ENCODE results near the gene WDPCP.
"Not testable (repeated sequence)": the region's sequence is repeated elsewhere in the genome, so short reads cannot be mapped to it uniquely, and the experiment has no call there.

WDPCP gene

DNA sequence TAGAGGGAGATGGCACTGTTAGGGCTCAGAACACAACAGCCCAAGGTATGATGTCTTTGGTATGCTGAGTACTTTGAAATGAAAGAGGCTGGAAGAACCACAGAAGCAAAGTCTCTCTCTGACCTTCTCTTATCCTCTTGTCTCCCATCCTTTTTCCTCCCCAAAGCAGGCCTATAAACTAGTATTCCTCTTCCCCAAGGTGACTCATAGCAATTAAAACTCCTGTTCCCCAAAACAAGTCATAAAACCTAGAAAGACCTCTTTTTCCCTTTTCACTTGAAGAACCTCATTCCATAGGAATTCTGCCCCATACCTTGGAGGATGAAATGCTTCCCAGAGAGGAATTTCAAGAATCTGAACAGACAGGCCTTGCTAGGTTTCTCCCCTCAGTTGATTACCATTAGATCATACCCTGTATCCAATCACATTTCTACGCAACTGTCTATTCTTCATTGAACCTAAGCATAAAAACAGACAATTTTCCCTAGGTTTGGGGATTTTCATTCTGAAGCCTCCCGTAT lies 26.2 kb upstream of the WDPCP start:
- 71% methylated on average over 1 of the region's 2 CpGs for WGBS
- Histone ChIP-seq H3K9ac (ENCODE audit: low read depth, low read length) (peak overlapping the region; percentile 84), H3K36me3 (ENCODE audit: insufficient read depth, low read length) (0 out of 2 replicates have a peak, but pooled peaks cover 3% of the 10 kb centered on the region), H3K27me3 (ENCODE audit: insufficient read depth, low read length) (no peaks in the 10 kb centered on the region), H3K4me3 (ENCODE audit: low read length) (peak overlapping the region; percentile 39), H3K4me1 (ENCODE audit: insufficient read depth, low read length) (peaks cover 74% of the 10 kb centered on the region), H3K27ac (ENCODE audit: low read depth, low read length) (peak overlapping the region; percentile 99), H3K9me3 (ENCODE audit: insufficient read depth, low read depth, low read length) (peaks cover 3% of the 10 kb centered on the region; the same call in 1 of the 2 replicates)

DNA sequence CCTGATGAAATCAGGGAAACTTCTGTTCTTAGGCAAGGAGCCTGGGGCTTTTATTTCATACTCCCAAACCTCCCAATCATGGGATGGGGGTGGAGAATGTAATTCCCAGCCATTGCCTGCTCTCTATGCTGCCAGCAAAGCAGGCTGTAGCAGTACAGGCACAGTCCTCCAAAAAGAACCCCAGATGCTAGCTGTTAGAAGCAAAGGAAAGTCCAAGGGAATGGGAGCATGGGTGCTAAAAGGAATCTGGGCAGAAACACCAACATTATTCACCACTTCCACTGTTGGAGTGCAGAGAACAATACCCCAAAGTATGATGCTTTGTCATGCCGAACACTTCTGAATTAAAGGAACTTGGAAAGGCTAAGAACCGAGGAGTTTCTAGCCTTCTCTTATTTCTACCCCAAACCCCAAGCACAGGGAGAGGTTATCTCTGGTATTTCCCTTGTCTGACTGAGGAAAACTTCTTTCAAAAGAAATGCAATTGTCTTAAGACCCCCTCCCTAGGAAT lies 25.2 kb upstream of the WDPCP start:
- H3K27ac ChIP-seq (ENCODE audit: low read depth, low read length), result peak overlapping the region; percentile 99
- peak overlapping the region; percentile 39 for H3K4me3 ChIP-seq (ENCODE audit: low read length)

DNA sequence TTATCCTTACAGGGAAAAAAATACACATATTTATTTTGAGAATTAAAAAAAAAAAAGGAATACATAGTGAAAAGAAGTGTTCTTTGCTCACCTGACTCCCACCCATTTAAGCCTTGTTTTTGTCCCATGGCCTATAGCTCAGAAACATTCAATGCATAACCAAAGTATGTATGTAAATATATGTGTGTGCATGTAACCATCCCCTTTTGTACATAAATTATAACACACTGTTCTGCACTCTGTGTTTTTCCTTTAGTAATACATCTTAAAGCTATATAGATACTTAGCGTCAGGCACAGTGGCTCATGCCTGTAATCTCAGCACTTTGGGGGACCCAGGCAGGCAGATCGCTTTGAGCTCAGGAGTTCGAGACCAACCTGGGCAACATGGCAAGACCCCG lies 22.2 kb upstream of the WDPCP start:
- Histone ChIP-seq H3K36me3 (ENCODE audit: insufficient read depth, low read length) (peaks cover 26% of the 10 kb centered on the region), H3K9ac (ENCODE audit: low read depth, low read length) (no peak overlapping the region), H3K9me3 (ENCODE audit: insufficient read depth, low read depth, low read length) (no peaks in the 10 kb centered on the region; the same call in 1 of the 2 replicates), H3K27me3 (ENCODE audit: insufficient read depth, low read length) (no peaks in the 10 kb centered on the region), H3K27ac (ENCODE audit: low read depth, low read length) (no peak overlapping the region), H3K4me3 (ENCODE audit: low read length) (no peak overlapping the region), H3K4me1 (ENCODE audit: insufficient read depth, low read length) (peaks cover 34% of the 10 kb centered on the region)
- 92% methylated on average over 4 of the region's 4 CpGs for WGBS

More for the DNA sequence above, 25.2 kb upstream of the WDPCP start:
- no peaks in the 10 kb centered on the region for H3K36me3 ChIP-seq (ENCODE audit: insufficient read depth, low read length)
- no peaks in the 10 kb centered on the region for H3K27me3 ChIP-seq (ENCODE audit: insufficient read depth, low read length)
- H3K4me1 ChIP-seq (ENCODE audit: insufficient read depth, low read length), result peaks cover 63% of the 10 kb centered on the region
- H3K9ac ChIP-seq (ENCODE audit: low read depth, low read length), result peak overlapping the region; percentile 84
- H3K9me3 ChIP-seq (ENCODE audit: insufficient read depth, low read depth, low read length), result no peaks in the 10 kb centered on the region; the same call in 1 of the 2 replicates
- 34% methylated on average over 2 of the region's 2 CpGs for WGBS

DNA sequence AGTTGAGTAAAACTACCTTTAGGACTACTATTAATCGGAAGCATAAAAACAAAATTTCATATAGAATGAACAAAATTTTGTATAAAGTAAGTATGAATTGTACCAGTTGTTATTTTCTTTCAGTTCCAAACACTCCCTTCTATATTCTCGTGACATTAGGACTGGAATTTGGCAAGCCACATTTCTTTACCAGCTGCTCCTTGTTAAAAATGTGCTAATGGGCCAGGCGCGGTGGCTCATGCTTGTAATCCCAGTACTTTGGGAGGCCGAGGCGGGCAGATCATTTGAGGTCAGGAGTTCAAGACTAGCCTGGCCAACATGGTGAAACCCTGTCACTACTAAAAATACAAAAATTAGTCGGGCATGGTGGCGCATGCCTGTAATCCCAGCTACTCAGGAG lies 20.6 kb upstream of the WDPCP start:
- H3K9ac ChIP-seq (ENCODE audit: low read depth, low read length); H3K27ac ChIP-seq (ENCODE audit: low read depth, low read length); H3K4me3 ChIP-seq (ENCODE audit: low read length); H3K9me3 ChIP-seq (ENCODE audit: insufficient read depth, low read depth, low read length); H3K27me3 ChIP-seq (ENCODE audit: insufficient read depth, low read length): not testable (repeated sequence)
- 83% methylated on average over 7 of the region's 8 CpGs for WGBS
- Histone ChIP-seq H3K36me3 (ENCODE audit: insufficient read depth, low read length) (peaks cover 43% of the 10 kb centered on the region), H3K4me1 (ENCODE audit: insufficient read depth, low read length) (peaks cover 18% of the 10 kb centered on the region)

DNA sequence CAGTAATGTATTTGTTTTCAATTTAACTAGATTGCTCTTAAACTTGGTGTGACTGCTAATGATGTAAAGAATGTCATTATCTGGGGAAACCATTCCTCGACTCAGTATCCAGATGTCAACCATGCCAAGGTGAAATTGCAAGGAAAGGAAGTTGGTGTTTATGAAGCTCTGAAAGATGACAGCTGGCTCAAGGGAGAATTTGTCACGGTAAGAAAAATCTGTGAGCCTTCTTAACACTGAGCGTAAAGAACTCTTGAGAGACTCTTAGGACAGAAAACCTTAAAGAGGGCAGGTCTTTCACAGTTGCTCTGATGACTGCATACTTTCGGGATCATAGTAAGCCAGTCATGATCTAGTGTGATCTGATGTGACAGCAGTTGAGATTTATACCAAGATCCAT lies 16.4 kb upstream of the WDPCP start:
- H3K9me3 ChIP-seq (ENCODE audit: insufficient read depth, low read depth, low read length), result no peaks in the 10 kb centered on the region
- H3K27ac ChIP-seq (ENCODE audit: low read depth, low read length), result no peak overlapping the region
- H3K36me3 ChIP-seq (ENCODE audit: insufficient read depth, low read length), result peaks cover 83% of the 10 kb centered on the region
- H3K27me3 ChIP-seq (ENCODE audit: insufficient read depth, low read length), result no peaks in the 10 kb centered on the region
- H3K9ac ChIP-seq (ENCODE audit: low read depth, low read length), result no peak overlapping the region
- peaks cover 4% of the 10 kb centered on the region; the same call in 1 of the 2 replicates for H3K4me1 ChIP-seq (ENCODE audit: insufficient read depth, low read length)
- H3K4me3 ChIP-seq (ENCODE audit: low read length), result no peak overlapping the region
- WGBS, result 94% methylated on average over 4 of the region's 4 CpGs

DNA sequence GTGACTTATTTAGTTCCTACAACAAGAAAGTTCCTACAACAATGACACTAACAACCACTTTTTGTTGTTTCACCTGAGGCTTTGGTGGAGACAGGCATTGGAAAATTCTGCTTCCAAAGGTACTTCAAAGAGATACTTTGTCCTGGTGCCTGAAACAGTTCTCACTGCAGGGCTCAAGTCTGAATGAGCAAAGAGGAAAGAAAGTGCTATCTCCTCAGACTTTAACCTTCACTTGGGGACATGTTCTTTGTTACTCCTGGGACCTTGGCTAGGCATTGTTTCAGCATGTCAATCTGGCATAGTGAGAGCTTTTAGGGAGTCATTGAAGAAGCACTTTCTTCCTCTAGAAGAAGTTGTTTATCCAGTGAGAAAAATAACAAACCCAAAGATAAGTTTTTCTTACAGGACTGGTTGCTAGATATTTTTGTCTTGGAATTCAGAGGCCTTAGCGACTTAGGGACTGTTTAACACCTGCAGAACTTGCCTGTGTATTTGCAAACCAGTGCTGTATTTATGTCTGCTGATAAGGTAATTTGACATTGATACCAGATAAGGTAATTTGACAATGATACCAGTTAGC lies 12.7 kb upstream of the WDPCP start:
- Histone ChIP-seq H3K36me3 (ENCODE audit: insufficient read depth, low read length) (peaks cover 97% of the 10 kb centered on the region), H3K9ac (ENCODE audit: low read depth, low read length) (no peak overlapping the region), H3K4me1 (ENCODE audit: insufficient read depth, low read length) (peaks cover 4% of the 10 kb centered on the region; the same call in 1 of the 2 replicates), H3K9me3 (ENCODE audit: insufficient read depth, low read depth, low read length) (no peaks in the 10 kb centered on the region), H3K27me3 (ENCODE audit: insufficient read depth, low read length) (no peaks in the 10 kb centered on the region), H3K4me3 (ENCODE audit: low read length) (no peak overlapping the region), H3K27ac (ENCODE audit: low read depth, low read length) (no peak overlapping the region)
- 84% methylated on average over 1 of the region's 1 CpG for WGBS

DNA sequence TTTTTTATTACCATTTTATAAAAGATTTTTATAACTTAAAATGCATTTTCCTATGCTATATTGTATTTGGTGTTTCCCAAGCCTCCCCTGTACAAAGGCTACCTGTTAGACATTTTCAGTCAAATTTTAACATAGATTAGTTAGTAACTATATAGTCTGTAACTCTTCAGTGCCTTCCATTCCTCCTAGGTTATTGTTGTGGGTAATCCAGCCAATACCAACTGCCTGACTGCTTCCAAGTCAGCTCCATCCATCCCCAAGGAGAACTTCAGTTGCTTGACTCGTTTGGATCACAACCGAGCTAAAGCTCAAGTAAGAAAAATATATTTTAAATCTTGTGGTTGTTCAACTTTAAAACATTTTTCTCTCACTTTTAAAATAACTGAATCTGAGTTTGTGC lies 10.7 kb upstream of the WDPCP start:
- Histone ChIP-seq H3K27me3 (ENCODE audit: insufficient read depth, low read length) (no peaks in the 10 kb centered on the region), H3K4me1 (ENCODE audit: insufficient read depth, low read length) (peaks cover 4% of the 10 kb centered on the region; the same call in 1 of the 2 replicates), H3K9ac (ENCODE audit: low read depth, low read length) (no peak overlapping the region), H3K27ac (ENCODE audit: low read depth, low read length) (no peak overlapping the region), H3K36me3 (ENCODE audit: insufficient read depth, low read length) (peaks cover 97% of the 10 kb centered on the region), H3K9me3 (ENCODE audit: insufficient read depth, low read depth, low read length) (no peaks in the 10 kb centered on the region), H3K4me3 (ENCODE audit: low read length) (no peak overlapping the region)
- WGBS, result no CpG with 5 or more reads among the region's 2 CpGs

DNA sequence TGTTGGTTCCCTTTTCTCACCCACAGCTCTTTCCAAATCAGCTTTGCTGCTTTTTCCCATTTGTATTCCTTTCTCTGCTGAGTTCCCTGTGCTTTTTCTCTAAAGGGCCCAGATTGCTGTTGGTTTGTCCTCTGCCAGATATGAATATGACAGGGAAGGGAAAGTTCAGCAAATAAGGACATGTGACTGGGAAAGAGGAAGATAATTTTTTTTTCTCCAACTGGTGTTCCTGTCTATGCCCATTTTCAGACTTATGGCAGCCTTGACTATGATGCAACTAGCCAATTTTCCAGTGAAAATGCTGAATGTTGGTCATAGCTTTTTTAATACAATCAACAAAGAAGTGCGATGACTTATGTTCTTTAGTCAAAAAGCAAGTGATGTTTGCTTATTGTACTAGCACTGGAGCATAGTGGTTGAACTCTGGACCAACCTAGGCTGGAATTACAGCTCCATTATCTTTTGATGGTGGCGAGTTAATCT lies 8.2 kb upstream of the WDPCP start:
- WGBS, result 96% methylated on average over 1 of the region's 2 CpGs
- no peak overlapping the region for H3K27ac ChIP-seq (ENCODE audit: low read depth, low read length)
- peaks cover 4% of the 10 kb centered on the region; the same call in 1 of the 2 replicates for H3K4me1 ChIP-seq (ENCODE audit: insufficient read depth, low read length)
- no peaks in the 10 kb centered on the region for H3K27me3 ChIP-seq (ENCODE audit: insufficient read depth, low read length)
- no peak overlapping the region for H3K4me3 ChIP-seq (ENCODE audit: low read length)
- H3K9ac ChIP-seq (ENCODE audit: low read depth, low read length), result no peak overlapping the region
- H3K36me3 ChIP-seq (ENCODE audit: insufficient read depth, low read length), result peaks cover 89% of the 10 kb centered on the region
- H3K9me3 ChIP-seq (ENCODE audit: insufficient read depth, low read depth, low read length), result no peaks in the 10 kb centered on the region

DNA sequence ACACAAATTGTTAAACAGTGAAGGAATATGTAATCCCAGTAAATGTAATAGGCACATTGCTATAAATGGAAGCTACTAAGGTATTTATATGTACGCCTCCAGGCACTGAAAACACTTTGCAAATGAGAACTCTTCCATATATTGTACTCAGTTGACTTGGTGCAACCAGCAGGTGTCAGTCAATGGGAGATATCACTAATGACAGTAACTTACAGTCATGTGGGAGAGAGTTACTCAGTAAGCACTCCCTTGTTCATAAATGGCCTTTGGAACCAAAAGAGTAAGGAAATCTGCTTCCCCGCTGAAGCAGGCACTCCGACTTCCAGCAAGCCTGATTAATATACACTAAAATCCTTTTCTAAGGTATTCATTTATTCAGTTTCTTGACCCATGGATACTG lies 6.4 kb upstream of the WDPCP start:
- Histone ChIP-seq H3K36me3 (ENCODE audit: insufficient read depth, low read length) (peaks cover 84% of the 10 kb centered on the region), H3K27ac (ENCODE audit: low read depth, low read length) (no peak overlapping the region), H3K9ac (ENCODE audit: low read depth, low read length) (no peak overlapping the region), H3K9me3 (ENCODE audit: insufficient read depth, low read depth, low read length) (no peaks in the 10 kb centered on the region), H3K27me3 (ENCODE audit: insufficient read depth, low read length) (no peaks in the 10 kb centered on the region), H3K4me3 (ENCODE audit: low read length) (no peak overlapping the region), H3K4me1 (ENCODE audit: insufficient read depth, low read length) (peaks cover 15% of the 10 kb centered on the region)
- 92% methylated on average over 3 of the region's 3 CpGs for WGBS

DNA sequence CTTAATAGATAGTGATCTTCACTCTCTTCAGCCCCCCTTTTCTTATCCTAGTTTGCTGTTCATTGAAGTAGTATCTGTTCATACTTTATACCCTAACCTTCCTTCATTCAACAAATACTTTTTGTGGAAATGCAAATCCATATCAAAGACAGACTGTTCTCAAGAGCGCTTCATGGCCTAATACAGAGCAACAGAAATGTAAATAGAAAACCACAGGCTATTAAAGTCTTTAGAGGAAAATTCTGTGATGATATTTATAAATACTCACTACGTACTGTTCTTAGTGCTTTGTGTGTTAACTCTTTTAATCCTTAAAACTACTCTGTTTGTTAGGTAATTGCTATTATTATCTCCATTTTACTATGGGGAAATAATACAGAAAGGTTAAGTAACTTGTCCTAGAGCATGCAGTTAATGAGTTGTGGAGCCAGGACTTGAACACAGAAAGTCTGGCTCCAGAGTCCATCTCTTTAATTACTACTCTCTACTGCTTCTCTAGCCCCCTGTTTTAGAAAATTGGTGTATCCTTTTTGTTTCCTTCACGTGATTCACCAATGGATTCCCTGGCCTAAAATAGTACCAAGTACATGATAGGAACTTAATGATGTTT lies 3.4 kb upstream of the WDPCP start:
- H3K9me3 ChIP-seq (ENCODE audit: insufficient read depth, low read depth, low read length), result no peaks in the 10 kb centered on the region
- H3K27ac ChIP-seq (ENCODE audit: low read depth, low read length), result no peak overlapping the region
- peaks cover 55% of the 10 kb centered on the region for H3K36me3 ChIP-seq (ENCODE audit: insufficient read depth, low read length)
- H3K27me3 ChIP-seq (ENCODE audit: insufficient read depth, low read length), result no peaks in the 10 kb centered on the region
- 96% methylated on average over 2 of the region's 3 CpGs for WGBS
- no peak overlapping the region for H3K9ac ChIP-seq (ENCODE audit: low read depth, low read length)
- peaks cover 20% of the 10 kb centered on the region for H3K4me1 ChIP-seq (ENCODE audit: insufficient read depth, low read length)
- no peak overlapping the region for H3K4me3 ChIP-seq (ENCODE audit: low read length)

DNA sequence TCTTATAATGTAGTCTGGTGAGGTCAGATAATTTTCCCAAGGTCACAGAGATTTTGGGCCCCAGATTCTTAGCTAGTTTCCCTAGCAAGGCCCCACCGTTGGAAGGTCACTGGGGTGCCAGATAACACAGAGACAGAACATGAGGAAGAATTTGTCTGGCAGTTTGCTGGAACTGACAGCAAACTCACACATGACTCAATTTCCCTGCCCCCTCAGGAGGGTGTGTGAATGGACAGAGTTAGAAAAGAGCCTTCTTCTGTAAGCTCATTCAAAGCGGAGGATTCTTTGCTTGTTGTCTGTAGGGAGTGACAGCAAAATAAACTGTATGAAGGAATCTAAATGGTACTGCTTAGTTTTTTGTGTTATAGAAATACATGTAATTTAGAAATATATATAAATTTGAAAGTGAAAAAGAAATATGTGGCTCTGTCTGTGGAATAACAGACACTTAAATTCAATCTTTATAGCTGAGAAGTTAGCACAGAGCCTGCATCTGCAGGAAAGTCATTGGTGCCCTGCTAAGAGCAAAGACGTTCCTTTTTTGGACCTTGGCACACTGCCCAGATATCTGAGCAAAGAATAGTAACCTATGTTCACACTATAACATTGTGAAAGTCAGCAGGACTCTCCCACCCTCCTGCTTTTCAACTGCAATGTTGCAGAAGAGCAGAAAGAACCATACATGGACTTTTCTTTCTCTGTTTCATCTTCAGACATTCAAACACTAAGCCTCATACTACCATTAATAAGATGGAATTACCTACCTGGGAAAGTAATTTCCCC lies 2.5 kb upstream of the WDPCP start:
- H3K4me1 ChIP-seq (ENCODE audit: insufficient read depth, low read length), result peaks cover 20% of the 10 kb centered on the region
- no peaks in the 10 kb centered on the region for H3K27me3 ChIP-seq (ENCODE audit: insufficient read depth, low read length)
- H3K36me3 ChIP-seq (ENCODE audit: insufficient read depth, low read length), result peaks cover 47% of the 10 kb centered on the region
- H3K4me3 ChIP-seq (ENCODE audit: low read length), result peak overlapping the region; percentile 92; the same call in 1 of the 2 replicates
- H3K27ac ChIP-seq (ENCODE audit: low read depth, low read length), result no peak overlapping the region
- H3K9ac ChIP-seq (ENCODE audit: low read depth, low read length), result no peak overlapping the region
- H3K9me3 ChIP-seq (ENCODE audit: insufficient read depth, low read depth, low read length), result no peaks in the 10 kb centered on the region
- WGBS, result 91% methylated on average over 3 of the region's 3 CpGs

Data from HUES64 (cell line).